ENCODE data around the gene DNAJB12. TPM values are rescaled to one million over a fixed set of nuclear protein-coding genes. Genes with fewer than 3 reads are reported as not detected.
A peak's percentile ranks its signal among the peaks of the same experiment; 100 is the strongest.
"Not testable (repeated sequence)": the region's sequence is repeated elsewhere in the genome, so short reads cannot be mapped to it uniquely, and the experiment has no call there.

The DNAJB12 gene
- total RNA-seq, result 10 to 100 TPM; 24.5 to 36.8 TPM

GRCh38 chr10:72354356-72355213, at the start of gene DNAJB12:
Gene DNAJB12, minus strand, starts transcription at chr10:72354919. Its CDS starts 22 bp downstream, at chr10:72354897.
- H3K36me3 ChIP-seq, result peaks cover 4% of the 10 kb centered on the region
- H3K9me3 ChIP-seq, result no peaks in the 10 kb centered on the region
- DNase-seq (ENCODE audit: low spot score), result peak; percentile 92
- no peaks in the 10 kb centered on the region for H3K27me3 ChIP-seq
- peak within 1 kb of the TSS; percentile 94 to 96 for H3K27ac ChIP-seq
- peaks cover 0 to 43% of the 10 kb centered on the region in 2 donors for H3K4me1 ChIP-seq
- peak within 1 kb of the TSS; percentile 79 to 85 for H3K4me3 ChIP-seq
- TF ChIP-seq, protein P1, sequence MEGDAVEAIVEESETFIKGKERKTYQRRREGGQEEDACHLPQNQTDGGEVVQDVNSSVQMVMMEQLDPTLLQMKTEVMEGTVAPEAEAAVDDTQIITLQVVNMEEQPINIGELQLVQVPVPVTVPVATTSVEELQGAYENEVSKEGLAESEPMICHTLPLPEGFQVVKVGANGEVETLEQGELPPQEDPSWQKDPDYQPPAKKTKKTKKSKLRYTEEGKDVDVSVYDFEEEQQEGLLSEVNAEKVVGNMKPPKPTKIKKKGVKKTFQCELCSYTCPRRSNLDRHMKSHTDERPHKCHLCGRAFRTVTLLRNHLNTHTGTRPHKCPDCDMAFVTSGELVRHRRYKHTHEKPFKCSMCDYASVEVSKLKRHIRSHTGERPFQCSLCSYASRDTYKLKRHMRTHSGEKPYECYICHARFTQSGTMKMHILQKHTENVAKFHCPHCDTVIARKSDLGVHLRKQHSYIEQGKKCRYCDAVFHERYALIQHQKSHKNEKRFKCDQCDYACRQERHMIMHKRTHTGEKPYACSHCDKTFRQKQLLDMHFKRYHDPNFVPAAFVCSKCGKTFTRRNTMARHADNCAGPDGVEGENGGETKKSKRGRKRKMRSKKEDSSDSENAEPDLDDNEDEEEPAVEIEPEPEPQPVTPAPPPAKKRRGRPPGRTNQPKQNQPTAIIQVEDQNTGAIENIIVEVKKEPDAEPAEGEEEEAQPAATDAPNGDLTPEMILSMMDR (IDR thresholded peaks at IDR 0.05), result no peak

- not testable (repeated sequence) for H3K4me1 ChIP-seq; H3K27me3 ChIP-seq; H3K9me3 ChIP-seq; H3K27ac ChIP-seq; H3K4me3 ChIP-seq; H3K36me3 ChIP-seq; DNase-seq (ENCODE audit: low spot score)
These were observed 40.9 kb upstream of the DNAJB12 start for GRCh38 chr10:72395581-72395980.

DNA sequence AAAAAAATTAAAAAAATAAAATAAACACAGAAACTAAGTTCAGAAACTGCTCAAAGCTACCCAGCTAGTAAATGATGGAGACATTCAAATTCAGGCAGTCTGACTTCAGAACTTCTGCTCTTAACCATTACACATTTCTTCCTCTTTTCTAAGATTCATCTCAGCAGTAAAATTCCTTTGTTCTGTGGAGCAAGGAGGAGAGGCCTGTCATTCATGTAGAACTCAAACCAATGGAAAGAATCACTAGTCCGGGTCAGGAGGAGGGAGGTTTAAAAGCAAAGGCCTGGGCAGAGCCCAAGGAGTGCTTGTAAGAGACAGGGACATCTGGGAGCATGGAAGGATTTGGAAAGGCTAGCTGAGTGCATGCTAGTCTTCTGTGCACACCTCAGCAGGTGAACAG, 37.9 kb upstream of the DNAJB12 start:
- TF ChIP-seq, protein P1 (IDR thresholded peaks at IDR 0.05), result no peak
- H3K36me3 ChIP-seq, result no peaks in the 10 kb centered on the region
- H3K9me3 ChIP-seq, result no peaks in the 10 kb centered on the region
- no peak for DNase-seq (ENCODE audit: low spot score)
- H3K4me1 ChIP-seq, result no peaks in the 10 kb centered on the region
- H3K27ac ChIP-seq, result no peak overlapping the region
- no peaks in the 10 kb centered on the region for H3K27me3 ChIP-seq
- no peak overlapping the region for H3K4me3 ChIP-seq

GRCh38 chr10:72390764-72391163, 36.0 kb upstream of the DNAJB12 start:
- Histone ChIP-seq H3K4me1 (no peaks in the 10 kb centered on the region), H3K9me3 (no peaks in the 10 kb centered on the region), H3K4me3 (no peak overlapping the region), H3K27me3 (no peaks in the 10 kb centered on the region), H3K27ac (no peak overlapping the region), H3K36me3 (no peaks in the 10 kb centered on the region)
- no peak for DNase-seq (ENCODE audit: low spot score)
- TF ChIP-seq, protein P1 (IDR thresholded peaks at IDR 0.05), result no peak

- H3K4me3 ChIP-seq, result no peak overlapping the region
- no peaks in the 10 kb centered on the region for H3K36me3 ChIP-seq
- no peaks in the 10 kb centered on the region for H3K27me3 ChIP-seq
- TF ChIP-seq, protein P1 (IDR thresholded peaks at IDR 0.05), result no peak
- no peaks in the 10 kb centered on the region for H3K4me1 ChIP-seq
- no peak overlapping the region for H3K27ac ChIP-seq
- no peak for DNase-seq (ENCODE audit: low spot score)
- no peaks in the 10 kb centered on the region for H3K9me3 ChIP-seq
These were observed 35.0 kb upstream of the DNAJB12 start for GRCh38 chr10:72389716-72390115.

DNA sequence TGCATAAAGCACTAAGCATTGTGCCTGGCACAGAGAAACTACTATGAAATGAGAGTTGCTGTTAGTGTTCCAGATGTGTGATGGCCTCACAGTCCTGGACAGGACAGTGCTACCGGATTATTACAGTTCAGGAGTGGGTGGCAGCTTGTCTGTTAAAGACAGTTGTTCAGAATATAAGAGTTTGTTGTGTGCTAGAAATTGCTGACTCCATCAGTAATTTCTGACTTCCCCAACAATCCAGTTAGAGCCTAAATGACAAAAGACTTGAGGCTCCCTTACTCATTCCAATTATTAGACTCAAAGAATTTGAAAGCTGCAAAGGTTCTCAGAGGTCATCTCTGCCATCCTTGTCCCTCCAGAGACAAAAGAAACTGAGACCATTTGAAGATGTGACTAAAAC, 34.3 kb upstream of the DNAJB12 start:
- H3K27me3 ChIP-seq, result no peaks in the 10 kb centered on the region
- no peaks in the 10 kb centered on the region for H3K36me3 ChIP-seq
- no peak for DNase-seq (ENCODE audit: low spot score)
- H3K4me3 ChIP-seq, result no peak overlapping the region
- H3K9me3 ChIP-seq, result no peaks in the 10 kb centered on the region
- TF ChIP-seq, protein P1 (IDR thresholded peaks at IDR 0.05), result no peak
- no peak overlapping the region for H3K27ac ChIP-seq
- no peaks in the 10 kb centered on the region for H3K4me1 ChIP-seq
